Pons (tissue), 1 donor: ENCODE measurements around the gene RAD54L.
"Not testable (repeated sequence)": the region's sequence is repeated elsewhere in the genome, so short reads cannot be mapped to it uniquely, and the experiment has no call there.

ENCODE experiments used
- DNase-seq: peaks from one replicate; pipeline ENCODE4 v3.0.0-alpha.2; 2016; ENCODE audit warnings: low spot score

The RAD54L gene

GRCh38 chr1:46319960-46320914 is 72.7 kb downstream of the RAD54L start:
- not testable (repeated sequence) for DNase-seq

GRCh38 chr1:46322191-46322590 is 74.6 kb downstream of the RAD54L start:
- DNase-seq, result not testable (repeated sequence)

- not testable (repeated sequence) for DNase-seq
Measured at GRCh38 chr1:46325285-46326076, 77.9 kb downstream of the RAD54L start.
